GM18519 (cell line): ENCODE data around the gene SCN1B.
A peak's percentile ranks its signal among the peaks of the same experiment; 100 is the strongest.
"Not testable (repeated sequence)": the region's sequence is repeated elsewhere in the genome, so short reads cannot be mapped to it uniquely, and the experiment has no call there.

Experiments
- ATAC-seq: cut with Tn5 transposase; IDR thresholded peaks from one replicate; pipeline ENCODE4 v1.9.1; 2021; ENCODE audit warnings: mild to moderate bottlenecking, moderate library complexity; ENCODE audit not compliant: unreplicated experiment, low FRiP score

Gene SCN1B

GRCh38 chr19:35034005-35034502 is 3.8 kb downstream of the SCN1B start:
- ATAC-seq: no peak

- ATAC-seq: no peak
Measured at GRCh38 chr19:35034588-35035382, 4.5 kb downstream of the SCN1B start.

GRCh38 chr19:35037716-35038622 is 7.7 kb downstream of the SCN1B start:
- ATAC-seq: no peak

GRCh38 chr19:35038623-35039512 is 8.6 kb downstream of the SCN1B start:
- no peak for ATAC-seq

- ATAC-seq: no peak
Measured at GRCh38 chr19:35039881-35040825, 9.9 kb downstream of the SCN1B start.

GRCh38 chr19:35040826-35041547 is 10.7 kb downstream of the SCN1B start:
- no peak for ATAC-seq

- no peak for ATAC-seq
Measured at GRCh38 chr19:35041548-35042055, 11.3 kb downstream of the SCN1B start, which contains the start of gene HPN. Gene HPN (plus strand): TSS chr19:35041721. CDS start chr19:35042507, 786 bp downstream.

- ATAC-seq: no peak
Measured at GRCh38 chr19:35042056-35042730, 11.9 kb downstream of the SCN1B start.

GRCh38 chr19:35042954-35043604 is 12.8 kb downstream of the SCN1B start:
- no peak for ATAC-seq

- no peak for ATAC-seq
Measured at GRCh38 chr19:35043906-35044305, 13.6 kb downstream of the SCN1B start.

- ATAC-seq: no peak
Measured at GRCh38 chr19:35044317-35045117, 14.2 kb downstream of the SCN1B start.

- peak; percentile 58 for ATAC-seq
Measured at GRCh38 chr19:35045667-35046300, 15.5 kb downstream of the SCN1B start.

- no peak for ATAC-seq
Measured at GRCh38 chr19:35046461-35046860, 16.2 kb downstream of the SCN1B start.

- ATAC-seq: no peak
Measured at GRCh38 chr19:35048911-35049411, 18.7 kb downstream of the SCN1B start.

- ATAC-seq: no peak
Measured at GRCh38 chr19:35049456-35049855, 19.2 kb downstream of the SCN1B start.

- not testable (repeated sequence) for ATAC-seq
Measured at GRCh38 chr19:35050662-35051061, 20.4 kb downstream of the SCN1B start.
